Upper lobe of left lung (tissue), 6 donors: ENCODE measurements around the gene BAG2. TPM values are rescaled to one million over a fixed set of nuclear protein-coding genes. Genes with fewer than 3 reads are reported as not detected.

Experiments
- ATAC-seq, 2 donors: fragments of 200-7000 bp; cut with Tn5 transposase; one replicate each; pipeline ENCODE4 v1.9.1; 2022; ENCODE audit warnings: mild to moderate bottlenecking in 2 of 2, moderate library complexity in 2 of 2; ENCODE audit not compliant: low FRiP score in 2 of 2
- DNase-seq, 2 donors: peaks; one replicate each; pipeline ENCODE4 v3.0.0-alpha.2; 2019 to 2020
- H3K27ac ChIP-seq, 4 donors: fragments of 200-600 bp; sonication (generic); one replicate each; pipeline ENCODE4 v1.5.1; 2016 to 2019
- H3K27me3 ChIP-seq, 4 donors: fragments of 200-600 bp; sonication (generic); one replicate each; pipeline ENCODE4 v1.5.1; 2017 to 2019
- H3K36me3 ChIP-seq, 4 donors: fragments of 200-600 bp; sonication (generic); one replicate each; pipeline ENCODE4 v1.5.1; 2016 to 2019
- H3K4me1 ChIP-seq, 4 donors: fragments of 200-600 bp; sonication (generic); one replicate each; pipeline ENCODE4 v1.5.1; 2018 to 2019
- H3K4me3 ChIP-seq, 4 donors: fragments of 200-600 bp; sonication (generic); one replicate each; pipeline ENCODE4 v1.5.1; 2017 to 2019; ENCODE audit warnings: mild to moderate bottlenecking in 2 of 4, moderate library complexity in 1 of 4
- H3K9me3 ChIP-seq, 4 donors: fragments of 200-600 bp; sonication (generic); one replicate each; pipeline ENCODE4 v1.5.1; 2018 to 2019
- EP300 ChIP-seq, 4 donors: sonication (generic); formaldehyde crosslinking; IDR thresholded peaks; one replicate each; pipeline ENCODE4 v1.5.1; 2017; ENCODE audit warnings: antibody characterized with exemption in 4 of 4, control low read depth in 2 of 4
- POLR2A ChIP-seq, 4 donors: fragments of 450-650 bp; IDR thresholded peaks; one replicate each; pipeline ENCODE4 v1.5.1; 2016 to 2017; ENCODE audit warnings: antibody characterized with exemption in 4 of 4, mild to moderate bottlenecking in 2 of 4
- POLR2AphosphoS5 ChIP-seq, 2 donors: sonication (generic); formaldehyde crosslinking; IDR thresholded peaks; one replicate each; pipeline ENCODE4 v1.5.1; 2017; ENCODE audit warnings: antibody characterized with exemption in 2 of 2
- WGBS, 2 donors: methylation state at CpG; one replicate each; pipeline ENCODE4 v1.1.5; 2017 to 2018; 5-methylcytosine and 5-hydroxymethylcytosine counted together
- total RNA-seq, 6 donors: library from RNA; depleted of rRNA in 4 of 6; stranded (reverse); fragments of >200 nt in 4 of 6; gene quantifications; one replicate each; pipeline versions ENCODE4 v1.1.0 to v1.2.1, GENCODE V29; 2016 to 2021
- TF ChIP-seq, protein P1 (sequence below), 6 experiments: fragments of 450-650 bp in 4 of 6; fragments of 200-600 bp in 2 of 6; sonication (generic) in 2 of 6; IDR thresholded peaks; one replicate each; pipeline ENCODE4 v1.5.1; 2016 to 2019; ENCODE audit warnings: antibody characterized with exemption in 6 of 6
- donor health status: DM: no; HTN: no; CAD: no; lungs with moderate emphysema.
- donor health status: DM: no; HTN: yes; CAD: no; lungs with severe emphysema.

The BAG2 gene
- total RNA-seq, 6 donors from 2014 or later = 2.1 to 7.4 (median 4.4) TPM

DNA sequence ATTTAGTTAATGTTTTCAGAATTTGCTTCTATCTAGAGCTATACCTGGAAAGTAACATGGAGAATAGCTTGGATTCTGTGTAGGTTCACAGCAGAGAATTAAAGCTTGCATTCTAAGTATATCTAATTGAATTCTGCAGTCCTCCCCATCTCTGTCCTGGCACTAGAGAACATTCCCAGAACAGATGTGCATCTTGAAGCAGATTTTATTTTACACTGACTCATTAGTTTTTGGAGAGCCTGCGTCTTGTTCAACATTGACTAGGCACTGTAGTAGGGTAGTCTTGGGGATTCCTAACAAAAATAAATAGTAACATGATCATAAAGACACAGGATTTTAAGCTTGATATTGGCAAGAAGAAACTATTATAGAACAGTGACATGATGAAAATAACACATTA, 36.2 kb upstream of the BAG2 start:
- WGBS, 2 donors = 80 to 91% methylated on average over 1 of the region's 1 CpG
- H3K27ac ChIP-seq = no peak overlapping the region
- no peak overlapping the region for H3K4me3 ChIP-seq
- H3K36me3 ChIP-seq = peaks cover 6 to 39% (median 15%) of the 10 kb centered on the region in 4 donors
- no peaks in the 10 kb centered on the region for H3K27me3 ChIP-seq
- DNase-seq (no peak), ATAC-seq (no peak)
- no peaks in the 10 kb centered on the region for H3K9me3 ChIP-seq
- no peak for TF ChIP-seq POLR2A (IDR thresholded peaks at IDR 0.05)
- TF ChIP-seq POLR2AphosphoS5 (IDR thresholded peaks at IDR 0.05) = no peak
- TF ChIP-seq EP300 (IDR thresholded peaks at IDR 0.05) = no peak
- TF ChIP-seq, protein P1, sequence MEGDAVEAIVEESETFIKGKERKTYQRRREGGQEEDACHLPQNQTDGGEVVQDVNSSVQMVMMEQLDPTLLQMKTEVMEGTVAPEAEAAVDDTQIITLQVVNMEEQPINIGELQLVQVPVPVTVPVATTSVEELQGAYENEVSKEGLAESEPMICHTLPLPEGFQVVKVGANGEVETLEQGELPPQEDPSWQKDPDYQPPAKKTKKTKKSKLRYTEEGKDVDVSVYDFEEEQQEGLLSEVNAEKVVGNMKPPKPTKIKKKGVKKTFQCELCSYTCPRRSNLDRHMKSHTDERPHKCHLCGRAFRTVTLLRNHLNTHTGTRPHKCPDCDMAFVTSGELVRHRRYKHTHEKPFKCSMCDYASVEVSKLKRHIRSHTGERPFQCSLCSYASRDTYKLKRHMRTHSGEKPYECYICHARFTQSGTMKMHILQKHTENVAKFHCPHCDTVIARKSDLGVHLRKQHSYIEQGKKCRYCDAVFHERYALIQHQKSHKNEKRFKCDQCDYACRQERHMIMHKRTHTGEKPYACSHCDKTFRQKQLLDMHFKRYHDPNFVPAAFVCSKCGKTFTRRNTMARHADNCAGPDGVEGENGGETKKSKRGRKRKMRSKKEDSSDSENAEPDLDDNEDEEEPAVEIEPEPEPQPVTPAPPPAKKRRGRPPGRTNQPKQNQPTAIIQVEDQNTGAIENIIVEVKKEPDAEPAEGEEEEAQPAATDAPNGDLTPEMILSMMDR (IDR thresholded peaks at IDR 0.05) = no peak
- H3K4me1 ChIP-seq = no peaks in the 10 kb centered on the region

DNA sequence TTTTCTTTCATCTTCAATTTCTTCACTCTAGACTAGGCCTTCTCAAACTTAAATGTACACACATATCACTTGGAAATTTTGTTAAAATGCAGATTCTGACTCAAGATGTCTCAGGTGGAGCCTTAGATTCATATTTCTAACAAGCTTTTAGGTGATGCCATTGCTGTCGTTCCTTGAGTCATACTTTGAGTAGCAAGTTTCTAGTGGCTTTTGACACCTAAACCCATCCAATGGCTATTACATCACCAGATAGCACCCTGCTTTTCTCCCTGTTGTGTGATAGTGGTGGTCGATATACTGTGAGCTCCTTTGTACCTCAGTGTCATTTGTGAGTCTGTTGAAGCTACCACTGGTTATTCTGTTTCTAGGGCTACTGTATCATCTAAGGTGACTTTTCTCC, 34.8 kb upstream of the BAG2 start:
- Histone ChIP-seq H3K27ac (no peak overlapping the region), H3K36me3 (peaks cover 6 to 47% (median 22%) of the 10 kb centered on the region in 4 donors), H3K27me3 (no peaks in the 10 kb centered on the region), H3K4me1 (no peaks in the 10 kb centered on the region), H3K9me3 (no peaks in the 10 kb centered on the region), H3K4me3 (no peak overlapping the region)
- DNase-seq (no peak), ATAC-seq (no peak)
- 86 to 90% methylated on average over 2 of the region's 2 CpGs for WGBS, 2 donors
- TF ChIP-seq POLR2A (IDR thresholded peaks at IDR 0.05) (no peak), EP300 (IDR thresholded peaks at IDR 0.05) (no peak), POLR2AphosphoS5 (IDR thresholded peaks at IDR 0.05) (no peak)
- TF ChIP-seq, protein P1 (IDR thresholded peaks at IDR 0.05) = no peak

DNA sequence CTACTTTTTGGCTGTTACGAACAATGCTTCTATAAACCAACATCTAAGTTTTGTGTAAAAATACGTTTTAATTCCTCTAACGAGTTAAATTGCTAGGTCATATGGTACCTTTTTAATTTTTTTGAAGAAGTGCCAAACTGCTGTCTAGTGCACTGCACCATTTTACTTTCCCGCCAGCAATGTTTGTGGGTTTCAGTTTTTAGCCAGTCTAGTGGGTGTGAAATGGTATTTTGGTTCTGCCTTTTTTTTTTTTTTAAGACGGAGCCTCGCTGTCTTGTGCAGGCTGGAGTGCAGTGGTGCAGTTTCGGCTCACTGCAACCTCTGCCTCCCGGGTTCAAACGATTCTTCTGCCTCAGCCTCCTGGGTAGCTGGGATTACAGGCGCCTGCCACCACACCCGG, 34.1 kb upstream of the BAG2 start:
- Histone ChIP-seq H3K4me1 (no peaks in the 10 kb centered on the region), H3K27me3 (no peaks in the 10 kb centered on the region), H3K9me3 (no peaks in the 10 kb centered on the region), H3K4me3 (no peak overlapping the region), H3K36me3 (peaks cover 6 to 48% (median 26%) of the 10 kb centered on the region in 4 donors), H3K27ac (no peak overlapping the region)
- 91 to 93% methylated on average over 11 of the region's 11 CpGs for WGBS, 2 donors
- TF ChIP-seq POLR2AphosphoS5 (IDR thresholded peaks at IDR 0.05) = no peak
- no peak for ATAC-seq
- no peak for DNase-seq

DNA sequence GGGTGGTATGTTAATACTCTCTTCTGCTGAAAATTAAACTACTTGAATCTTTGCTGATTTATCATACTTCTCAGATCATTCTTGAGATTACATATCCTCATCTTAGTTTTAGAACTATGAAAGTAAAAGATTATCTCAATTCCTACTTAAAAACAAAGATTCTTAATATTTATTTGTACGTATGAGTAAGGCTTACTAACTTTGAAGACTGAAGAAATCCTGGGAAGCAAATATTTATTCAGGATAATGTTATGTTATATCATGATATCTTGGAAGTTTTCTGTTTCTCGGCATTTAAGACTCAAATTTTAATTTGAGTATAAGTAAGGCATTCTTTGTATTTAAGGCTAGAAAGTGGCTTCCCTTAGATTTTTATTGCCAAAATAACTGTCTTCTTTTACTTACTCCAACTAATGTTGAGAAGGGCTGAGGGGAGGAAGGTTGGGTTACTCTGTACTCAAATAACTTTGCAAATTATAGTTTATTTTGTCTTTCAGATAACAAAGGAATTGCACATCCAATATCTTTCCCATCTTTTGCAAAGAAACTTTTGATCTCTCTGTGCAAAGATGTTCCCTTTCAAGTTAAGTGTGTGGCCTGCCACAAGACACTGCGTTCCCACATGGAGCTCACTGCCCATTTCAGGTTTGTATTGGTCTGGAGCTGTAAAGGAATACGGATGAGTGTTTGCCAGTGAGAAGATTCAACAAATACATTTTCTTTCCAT, 30.5 kb upstream of the BAG2 start:
- ATAC-seq (no peak), DNase-seq (no peak)
- TF ChIP-seq, protein P1 (IDR thresholded peaks at IDR 0.05) = no peak
- peaks cover 0 to 41% (median 16%) of the 10 kb centered on the region in 4 donors for H3K36me3 ChIP-seq
- H3K27me3 ChIP-seq = no peaks in the 10 kb centered on the region
- no peaks in the 10 kb centered on the region for H3K9me3 ChIP-seq
- no peak overlapping the region for H3K4me3 ChIP-seq
- H3K4me1 ChIP-seq = no peaks in the 10 kb centered on the region
- 93 to 96% methylated on average over 4 of the region's 4 CpGs for WGBS, 2 donors
- no peak overlapping the region for H3K27ac ChIP-seq

DNA sequence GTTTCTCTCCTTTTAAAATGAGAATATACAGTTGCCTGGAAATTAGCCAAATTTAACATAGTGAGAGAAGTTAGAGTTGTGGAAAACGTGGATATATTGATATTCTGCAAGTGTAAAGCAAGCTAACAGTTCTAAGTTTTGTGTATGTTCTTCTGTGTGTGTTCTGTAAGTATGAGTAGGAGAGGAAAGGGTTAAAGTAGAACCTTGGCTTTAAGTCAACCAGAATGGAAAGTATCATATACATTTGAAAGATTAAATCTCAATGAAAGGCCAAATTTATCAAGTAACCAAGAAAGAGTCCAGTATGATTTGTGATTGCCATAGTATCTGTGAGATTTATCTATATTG, 30.0 kb upstream of the BAG2 start:
- Histone ChIP-seq H3K4me3 (no peak overlapping the region), H3K36me3 (peaks cover 0 to 40% (median 16%) of the 10 kb centered on the region in 4 donors), H3K27me3 (no peaks in the 10 kb centered on the region), H3K27ac (no peak overlapping the region), H3K4me1 (no peaks in the 10 kb centered on the region), H3K9me3 (no peaks in the 10 kb centered on the region)
- 81 to 84% methylated on average over 1 of the region's 1 CpG for WGBS, 2 donors
- TF ChIP-seq POLR2AphosphoS5 (IDR thresholded peaks at IDR 0.05) = no peak
- no peak for TF ChIP-seq POLR2A (IDR thresholded peaks at IDR 0.05)
- TF ChIP-seq, protein P1 (IDR thresholded peaks at IDR 0.05) = no peak
- no peak for TF ChIP-seq EP300 (IDR thresholded peaks at IDR 0.05)
- DNase-seq = no peak
- ATAC-seq = no peak
